Measurements from ENCODE around the gene AQP11. TPM values are rescaled to one million over a fixed set of nuclear protein-coding genes. Genes with fewer than 3 reads are reported as not detected.
"Not testable (repeated sequence)": the region's sequence is repeated elsewhere in the genome, so short reads cannot be mapped to it uniquely, and the experiment has no call there.

AQP11 gene
- total RNA-seq, 1 donor from 2014 or later, result 0.68 TPM

DNA sequence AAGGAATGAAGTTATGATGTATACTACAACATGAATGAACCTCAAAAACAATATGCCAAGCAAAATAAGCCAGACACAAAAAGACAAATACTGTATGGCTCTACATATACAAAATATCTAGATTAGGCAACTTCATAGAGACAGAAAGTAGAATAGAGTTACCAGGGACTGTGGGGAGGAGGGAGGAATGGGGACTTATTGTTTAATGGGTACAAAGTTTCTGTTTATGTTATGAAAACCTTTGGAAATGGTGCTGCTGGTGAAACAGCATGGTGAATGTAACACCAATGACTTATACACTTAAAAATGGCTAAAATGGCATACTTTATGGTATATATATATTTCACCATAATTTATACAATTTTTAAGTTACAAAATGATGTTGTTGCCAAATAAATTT, 4.1 kb downstream of the AQP11 start:
- DNase-seq, result no peak

DNA sequence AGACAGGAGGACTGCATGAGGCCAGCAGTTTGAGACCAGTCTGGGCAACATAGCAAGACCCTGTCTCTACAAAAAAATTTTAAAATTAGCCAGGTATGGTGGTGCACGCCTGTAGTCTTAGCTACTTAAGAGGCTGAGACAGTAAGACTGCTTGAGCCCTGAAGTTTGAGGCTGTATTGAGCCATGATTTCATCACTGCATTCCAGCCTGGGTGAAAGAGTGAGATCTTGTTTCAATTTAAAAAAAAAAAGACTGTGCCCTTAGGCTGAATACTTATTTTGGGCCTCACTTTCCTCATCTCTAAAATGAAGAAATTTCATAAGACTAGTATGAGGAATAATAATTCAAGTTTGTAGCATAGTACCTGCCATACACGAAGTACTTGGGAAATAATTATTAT, 6.9 kb downstream of the AQP11 start:
- no peak for DNase-seq

DNA sequence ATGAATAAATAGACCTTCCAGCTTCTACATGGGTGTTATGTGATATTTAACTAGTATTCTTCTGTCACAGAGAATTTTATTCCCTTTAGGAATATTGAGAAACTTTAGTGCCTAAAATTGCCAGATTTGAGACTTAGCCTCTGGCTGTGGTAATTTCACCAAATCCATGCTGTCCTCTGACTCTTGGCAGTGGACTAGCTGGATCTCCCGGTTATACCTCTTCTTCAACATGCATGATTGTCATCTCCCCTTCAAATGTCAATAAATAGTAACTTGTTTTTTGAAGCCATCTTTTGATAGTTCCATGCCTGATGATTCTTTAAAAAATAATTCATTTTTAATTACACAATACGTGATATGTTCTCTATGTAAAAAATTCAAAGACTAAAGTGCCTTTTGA, 8.4 kb downstream of the AQP11 start:
- no peak for DNase-seq

DNA sequence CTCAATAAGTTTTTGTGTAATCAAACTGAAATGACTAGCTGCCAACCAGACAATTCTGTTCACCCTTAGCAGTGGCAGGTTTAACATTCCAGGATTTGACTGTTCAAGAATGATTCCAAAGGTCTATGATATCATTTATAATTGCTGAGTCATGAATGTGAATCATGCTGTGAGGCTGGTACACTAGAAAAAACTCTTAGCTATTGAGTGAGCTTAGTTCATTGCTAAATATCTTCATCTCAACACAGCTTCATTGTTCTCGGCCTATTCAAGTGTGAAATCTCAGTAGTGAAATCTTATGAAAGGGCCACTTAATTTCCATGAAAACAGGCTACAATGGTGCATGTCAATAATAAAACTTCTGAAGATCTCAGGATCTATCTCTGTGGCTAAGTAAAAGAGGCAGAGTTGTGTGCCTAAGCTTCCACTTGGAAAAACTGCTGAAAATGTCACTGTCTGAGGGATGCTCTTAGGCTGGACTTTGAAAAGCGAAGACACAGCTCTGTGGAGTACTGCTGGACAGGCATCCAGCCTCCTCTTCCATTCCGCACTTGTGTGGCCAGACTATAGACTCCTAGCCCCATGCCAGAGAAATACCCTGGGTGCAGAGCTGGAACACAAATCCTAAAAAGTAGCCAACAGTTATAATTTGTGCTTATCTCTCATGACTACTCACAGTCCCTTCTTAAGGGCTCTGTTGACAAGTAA, 12.8 kb downstream of the AQP11 start:
- peak; percentile 72 for DNase-seq

DNA sequence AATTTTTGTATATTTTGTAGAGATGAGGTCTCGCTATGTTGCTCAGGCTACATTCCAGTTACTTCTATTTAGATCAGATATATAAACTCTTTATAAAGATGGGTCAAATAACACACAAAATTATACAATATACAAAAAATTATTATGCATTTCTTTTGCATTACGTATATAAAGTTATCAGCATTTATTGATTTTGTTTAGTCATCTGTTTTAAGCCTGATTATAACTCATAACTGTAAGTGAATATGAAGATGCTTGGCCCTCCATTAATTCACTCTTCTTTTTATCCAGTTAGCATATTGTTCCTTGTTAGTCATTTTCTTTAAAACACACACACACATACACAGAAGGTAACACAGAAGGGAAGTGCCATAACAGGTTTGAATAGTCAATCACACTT, 14.5 kb downstream of the AQP11 start:
- no peak for DNase-seq

DNA sequence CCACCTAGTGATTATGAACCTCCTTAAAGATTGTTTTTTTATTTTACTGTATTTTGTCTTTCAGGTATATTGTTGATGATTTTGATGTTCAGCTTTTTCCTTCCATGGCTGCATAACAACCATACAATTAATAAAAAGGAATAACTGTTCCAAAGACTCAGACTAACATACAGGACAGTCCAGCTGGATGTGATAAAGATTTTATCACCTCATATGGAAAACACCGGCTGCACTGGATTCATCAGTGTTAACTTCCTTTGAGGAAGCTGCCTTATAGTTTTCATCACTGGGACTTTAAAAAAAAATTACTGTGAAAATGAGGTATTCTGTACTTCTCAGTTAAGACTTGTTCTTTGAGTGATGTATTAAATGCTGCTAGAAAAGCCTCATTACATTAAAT, 19.5 kb downstream of the AQP11 start:
- DNase-seq, result peak; percentile 54

DNA sequence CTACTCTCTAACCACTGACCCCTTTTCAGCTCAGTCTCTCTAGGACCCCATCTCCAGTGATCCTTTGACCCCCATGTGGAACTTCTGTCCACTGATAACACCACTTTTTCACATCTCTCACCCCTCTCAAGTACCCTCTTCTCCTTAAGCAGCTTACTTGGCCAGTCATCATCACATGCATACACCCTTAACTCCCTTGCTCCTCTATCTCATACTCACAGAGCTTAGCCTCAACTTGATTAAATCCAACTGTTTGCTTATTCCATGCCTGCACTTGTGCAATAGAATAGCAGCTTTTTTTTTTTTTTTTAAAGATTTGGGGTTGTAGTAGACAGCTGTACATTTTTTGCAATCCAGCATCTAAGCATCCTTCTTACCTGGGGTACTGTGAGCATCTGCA, 22.2 kb downstream of the AQP11 start:
- no peak for DNase-seq

DNA sequence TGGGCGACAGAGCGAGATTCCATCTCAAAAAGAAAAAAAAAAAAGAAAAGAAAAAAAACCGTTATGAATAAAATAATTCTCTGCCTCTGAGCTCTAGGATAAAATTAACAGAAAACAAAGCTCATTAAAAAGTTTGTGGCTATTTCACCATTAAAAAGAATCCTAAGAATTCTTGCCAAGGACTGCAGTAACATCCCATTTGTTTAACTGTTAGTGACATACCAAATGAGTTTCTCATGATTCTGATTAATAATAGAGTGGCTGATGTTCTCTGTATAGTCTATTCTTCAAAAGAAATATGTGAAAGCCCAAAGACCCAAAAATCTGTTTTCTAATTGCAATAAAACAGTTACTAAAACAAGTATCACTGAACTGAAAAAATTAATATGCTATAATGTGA, 28.1 kb downstream of the AQP11 start:
- no peak for DNase-seq

DNA sequence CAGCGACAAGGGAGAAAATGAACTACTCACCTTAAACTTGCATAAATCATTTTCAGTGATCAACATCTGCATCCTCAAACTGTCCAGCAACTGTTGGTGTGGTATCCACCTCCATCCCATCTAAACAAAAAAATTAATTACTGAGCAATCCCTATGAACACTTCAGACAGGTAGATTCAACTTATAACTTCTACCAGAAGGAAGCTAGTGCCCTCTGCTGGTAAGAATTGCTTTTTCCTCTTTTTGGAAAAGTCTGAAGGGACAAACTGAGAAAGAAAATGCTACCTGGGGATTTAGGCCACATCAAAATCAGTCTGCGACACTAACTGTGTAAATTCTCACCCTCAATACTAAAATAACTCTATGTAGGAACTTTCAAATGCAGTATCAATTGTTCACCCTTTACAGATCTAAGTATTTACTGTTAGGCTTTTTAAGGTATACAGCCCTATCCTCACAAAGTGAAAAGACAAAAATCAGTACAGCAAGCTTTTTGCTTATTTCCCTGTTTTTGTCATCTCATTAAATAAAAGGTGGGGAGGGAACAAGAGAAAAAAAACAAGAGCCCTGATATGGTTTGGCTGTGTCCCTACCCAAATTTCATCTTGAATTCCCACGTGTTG, 29.9 kb downstream of the AQP11 start:
- DNase-seq, result peak; percentile 72

DNA sequence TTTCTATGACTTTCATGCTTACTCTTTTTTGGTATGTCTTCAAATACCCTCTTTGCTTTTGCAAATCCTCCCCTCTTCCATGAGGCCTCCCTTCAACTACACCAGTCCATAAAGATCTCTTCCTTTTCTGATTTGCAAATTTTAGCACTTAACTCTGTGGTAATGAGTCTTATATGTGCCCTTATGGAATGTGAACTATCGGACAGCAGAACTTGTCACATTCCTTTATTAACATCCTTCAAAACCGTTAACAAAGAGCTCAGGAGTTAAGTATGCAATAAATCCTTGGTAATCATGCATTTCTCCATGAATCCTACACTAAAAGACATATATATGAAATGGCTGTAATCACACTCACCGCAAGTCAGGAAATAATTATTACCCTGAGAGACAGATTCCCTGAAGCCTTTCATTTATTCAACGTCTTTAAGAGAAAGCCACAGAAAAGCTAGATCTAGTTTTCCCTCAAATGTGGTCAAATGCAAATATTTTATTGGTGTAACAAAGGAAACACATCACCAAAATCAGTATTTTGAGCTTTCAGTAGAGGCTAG, 40.5 kb downstream of the AQP11 start:
- no peak for DNase-seq

DNA sequence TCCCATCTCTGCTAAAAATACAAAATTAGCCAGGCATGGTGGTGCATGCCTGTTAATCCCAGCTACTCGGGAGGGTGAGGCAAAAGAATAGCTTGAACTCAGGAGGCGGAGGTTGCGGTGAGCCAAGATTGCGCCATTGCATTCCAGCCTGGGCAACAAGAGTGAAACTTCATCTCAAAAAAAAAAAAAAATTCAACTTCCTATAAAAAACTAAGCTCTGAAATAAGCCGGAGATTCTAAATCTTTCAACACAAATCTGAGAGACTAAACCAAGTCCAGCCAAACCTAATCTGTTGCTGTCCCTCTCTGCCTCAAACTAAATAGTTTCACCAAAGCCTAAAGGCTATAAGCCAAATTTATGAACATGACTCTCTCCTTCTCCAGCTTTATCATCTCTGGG, 44.2 kb downstream of the AQP11 start:
- not testable (repeated sequence) for DNase-seq

DNA sequence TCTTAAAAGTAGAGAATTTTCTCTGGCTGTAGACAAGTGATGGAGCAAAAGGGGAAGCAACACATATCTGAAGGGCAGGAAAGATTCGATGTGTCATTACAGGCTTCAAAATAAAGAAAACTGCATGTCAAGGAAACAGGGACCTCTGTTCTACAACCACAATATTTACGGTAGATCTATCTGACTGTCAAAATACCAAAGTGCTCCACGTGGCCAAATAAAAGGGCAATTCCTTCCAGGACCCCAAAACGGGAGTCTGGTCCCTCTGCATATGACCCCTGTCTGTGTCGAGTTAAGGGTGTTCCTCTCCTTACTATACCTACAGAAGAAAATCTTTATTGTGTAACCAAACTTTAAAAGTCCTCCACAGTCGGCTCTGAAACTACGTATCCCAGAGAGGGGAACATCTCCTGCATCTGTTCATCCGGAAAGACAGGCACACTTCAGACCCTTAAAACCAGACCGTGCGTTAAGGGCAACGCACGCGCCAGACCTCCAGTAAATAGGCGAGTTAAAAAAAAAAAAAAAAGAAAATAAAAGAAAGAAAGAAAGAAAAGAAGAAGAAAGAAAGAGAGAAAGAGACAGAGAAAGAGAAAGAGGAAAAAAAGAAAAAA, 47.1 kb downstream of the AQP11 start:
- DNase-seq, result peak; percentile 5

DNA sequence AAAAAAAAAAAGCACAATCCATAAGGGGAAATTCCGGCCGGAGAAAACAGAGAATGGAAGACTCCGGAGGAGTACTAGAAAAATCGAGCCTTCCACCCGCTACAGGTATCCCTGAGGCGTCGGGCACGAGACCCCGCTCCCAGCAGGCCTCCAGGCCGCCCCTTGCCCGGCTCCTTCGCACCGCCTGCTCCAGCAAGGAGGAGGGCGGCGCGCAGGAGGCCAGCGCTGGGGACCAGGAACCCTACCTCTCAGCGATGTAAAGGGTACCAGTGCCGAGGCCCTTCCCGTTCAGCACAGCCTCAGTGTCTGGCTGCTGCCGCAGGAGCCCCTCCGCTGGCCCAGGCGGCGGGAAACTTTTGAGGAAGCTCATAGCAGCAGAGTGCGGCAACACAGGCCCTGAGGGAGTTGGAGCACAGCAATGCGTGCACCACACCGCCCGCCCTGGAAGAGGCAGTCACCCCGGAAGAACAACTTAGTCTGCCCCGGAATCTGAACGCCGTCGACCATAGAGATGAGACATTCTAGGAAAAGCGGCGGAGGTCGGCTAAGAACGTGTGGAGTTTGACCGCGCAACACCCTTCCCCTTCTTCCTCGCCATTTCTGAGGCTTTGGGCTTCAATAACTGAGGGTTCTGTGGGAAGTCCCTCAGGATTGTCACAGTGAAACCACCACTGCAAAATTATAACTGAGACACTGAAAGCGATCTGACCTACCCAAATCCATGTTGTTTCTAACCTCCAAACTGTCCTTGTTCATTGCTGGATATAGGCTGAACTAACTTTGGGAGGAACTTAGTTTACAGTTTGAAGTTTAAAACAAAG, 47.8 kb downstream of the AQP11 start, which contains the start of gene CLNS1A:
Gene CLNS1A (minus strand): TSS at position 450 of the 821 bp plus-strand sequence. CDS start 80 bp downstream, at position 370.
- peak; percentile 90 for DNase-seq

DNA sequence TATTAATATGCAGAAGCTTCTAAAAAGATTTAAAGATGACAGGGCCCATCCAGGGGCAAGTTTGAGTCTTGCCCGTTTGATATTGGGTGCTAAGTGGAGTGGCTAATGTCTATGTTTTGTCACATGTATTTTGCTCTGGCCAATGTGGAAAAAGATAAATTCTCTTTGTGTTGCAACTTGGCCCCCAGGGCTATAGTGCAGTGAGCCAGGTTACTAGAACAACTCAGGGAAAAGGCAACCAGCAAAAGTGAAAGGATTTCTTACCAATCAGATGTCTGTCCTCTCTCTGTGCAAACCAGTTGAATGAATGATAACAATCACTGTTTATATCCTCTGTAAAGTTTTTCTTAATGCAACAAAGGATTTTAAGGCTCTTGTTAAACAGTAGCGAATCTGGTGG, 52.5 kb downstream of the AQP11 start:
- no peak for DNase-seq

DNA sequence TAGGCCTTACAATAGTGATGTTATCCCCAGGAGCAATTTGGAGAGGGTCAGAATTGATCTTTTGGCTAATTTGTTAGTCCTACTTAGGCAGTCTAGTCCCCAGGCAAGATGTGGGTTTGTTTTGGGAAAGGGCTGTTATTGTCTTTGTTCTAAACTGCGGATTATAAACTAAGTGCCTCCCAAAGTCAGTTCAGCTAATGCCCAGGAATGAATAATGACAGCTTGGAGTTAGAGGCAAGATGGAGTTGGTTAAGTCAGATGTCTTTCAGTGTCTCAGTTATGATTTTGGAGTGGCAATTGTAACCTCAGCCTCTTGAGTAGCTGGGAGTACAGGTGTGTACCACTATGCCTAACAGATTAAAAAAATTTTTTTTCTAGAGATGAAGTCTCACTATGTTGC, 55.1 kb downstream of the AQP11 start:
- DNase-seq, result no peak

DNA sequence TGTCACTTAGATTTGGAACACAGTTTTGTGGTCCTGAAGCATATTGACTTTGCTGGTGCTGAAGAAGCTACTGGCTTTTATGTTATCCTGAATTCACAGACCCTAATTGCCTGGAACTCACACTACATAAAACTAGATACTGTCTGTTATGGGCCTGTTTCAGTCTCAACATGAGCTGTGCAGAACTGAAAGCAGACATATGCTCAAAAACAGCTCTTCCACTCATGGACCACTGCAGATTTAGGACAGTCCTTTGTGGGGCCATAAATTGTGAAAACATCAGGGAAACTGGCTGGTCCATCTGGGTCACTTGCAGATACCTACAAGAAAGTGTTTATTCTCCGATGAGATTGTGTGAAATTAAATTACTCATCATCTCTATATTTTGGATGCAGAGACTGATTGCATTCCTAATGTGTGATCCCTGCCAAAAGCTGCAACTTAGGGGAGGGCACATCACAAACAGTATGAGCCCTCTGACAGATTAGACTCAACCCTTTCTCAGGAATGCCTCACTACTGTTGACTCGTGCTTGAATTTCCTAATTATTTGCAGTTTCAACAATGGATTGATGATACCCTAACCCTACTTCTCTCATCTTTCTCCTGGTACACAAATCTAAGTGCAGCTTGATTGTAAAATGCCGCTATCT, 58.0 kb downstream of the AQP11 start:
- DNase-seq, result no peak

DNA sequence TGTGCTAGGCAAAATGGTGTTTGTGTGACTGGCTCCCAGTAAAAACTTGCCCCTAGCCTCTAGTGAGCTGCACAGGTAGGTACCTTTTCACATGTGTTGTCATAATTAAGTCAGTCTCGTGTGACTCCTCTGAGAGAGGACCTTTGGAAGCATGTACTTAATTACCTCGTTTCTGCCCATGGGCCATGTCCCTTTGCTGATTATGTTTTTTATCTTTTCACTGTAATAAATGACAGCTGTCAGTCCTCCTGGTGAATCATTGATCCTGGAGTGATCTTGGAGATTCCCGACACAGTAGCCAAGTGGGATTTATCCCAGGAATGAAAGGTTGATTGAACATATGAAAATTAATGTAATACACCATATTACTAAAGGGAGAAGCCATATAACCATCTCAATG, 60.4 kb downstream of the AQP11 start:
- DNase-seq, result no peak

DNA sequence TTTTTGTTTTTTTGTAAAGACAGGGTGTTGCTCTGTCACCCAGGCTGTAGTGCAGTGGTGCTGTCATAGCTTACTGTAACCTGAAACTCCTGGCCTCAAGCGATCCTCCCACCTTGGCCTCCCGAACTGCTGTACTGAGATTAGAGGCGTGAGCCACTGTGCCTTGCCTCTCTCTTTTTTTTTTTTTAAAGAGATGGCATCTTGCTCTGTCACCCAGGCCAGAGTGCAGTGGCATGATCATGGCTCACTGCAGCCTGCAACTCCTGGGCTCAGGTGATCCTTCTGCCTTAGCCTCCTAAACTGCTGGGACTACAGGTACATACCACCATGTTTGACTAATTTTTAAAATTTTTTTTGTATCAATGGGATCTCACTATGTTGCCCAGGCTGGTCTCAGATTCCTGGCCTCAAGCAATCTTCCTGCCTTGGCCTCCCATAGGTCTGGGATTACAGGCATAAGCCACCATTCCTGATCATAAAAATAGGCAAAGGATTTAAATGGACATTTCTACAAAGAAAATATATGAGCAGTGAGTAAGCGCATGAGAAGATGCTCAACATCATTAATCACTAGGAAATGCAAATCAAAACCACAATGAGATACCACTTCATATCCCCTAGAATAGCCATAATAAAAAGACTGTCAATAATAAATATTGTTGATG, 65.1 kb downstream of the AQP11 start:
- DNase-seq, result no peak

DNA sequence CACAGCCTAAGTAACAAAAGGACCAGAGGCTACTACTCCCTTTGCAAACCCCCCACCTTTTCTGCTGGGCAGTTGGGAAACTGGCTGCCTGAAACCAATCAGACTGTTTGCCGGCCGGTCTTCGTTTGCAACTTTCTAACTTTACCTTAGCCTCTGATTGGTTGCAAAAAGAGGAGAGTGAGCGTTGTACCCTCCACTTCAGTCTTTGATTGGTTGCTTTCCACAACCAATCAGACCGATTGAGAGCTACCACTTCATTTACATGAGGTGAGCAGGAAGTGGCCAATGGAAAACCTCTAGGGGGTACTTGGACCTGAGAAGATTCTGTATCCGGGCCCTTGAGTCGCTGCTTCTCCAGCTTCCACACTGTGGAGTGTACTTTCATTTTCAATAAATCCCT, 66.6 kb downstream of the AQP11 start:
- DNase-seq, result no peak

DNA sequence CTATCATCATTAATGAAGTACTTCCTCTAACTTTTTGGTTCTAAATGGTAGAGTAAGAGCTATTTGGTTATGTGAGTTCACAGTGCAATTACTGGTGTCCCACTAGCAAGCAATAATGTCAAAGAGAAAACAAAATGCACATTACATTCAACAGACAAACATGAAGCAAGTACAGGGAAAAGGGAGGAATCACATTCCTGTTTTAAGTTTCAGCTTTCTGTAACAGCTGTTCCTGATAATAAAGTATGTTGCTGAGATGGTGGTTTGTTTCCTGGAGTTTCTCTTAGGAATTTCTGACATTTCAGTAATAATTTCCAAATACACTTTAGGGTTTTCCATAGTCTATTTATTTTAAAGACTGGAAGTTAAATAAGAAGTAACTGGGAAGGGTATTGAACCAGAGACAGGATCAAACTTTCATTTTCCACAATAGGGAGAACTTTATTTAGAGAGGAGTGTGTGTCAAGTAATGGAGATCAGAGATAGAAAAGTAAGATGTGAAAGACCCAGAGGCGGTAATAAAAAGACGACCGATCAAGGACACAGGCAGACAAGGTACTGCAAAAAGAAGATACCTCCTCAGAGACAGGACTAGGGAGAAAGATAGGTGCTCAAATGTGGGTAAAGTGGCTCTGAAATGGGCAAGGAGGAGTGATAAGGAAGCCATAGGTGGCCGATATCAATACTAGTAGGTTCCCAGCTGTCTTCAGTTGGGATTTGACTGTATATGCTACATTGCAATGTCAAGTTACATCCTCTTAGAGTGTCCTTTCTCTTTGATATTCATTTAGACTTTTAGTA, 68.7 kb downstream of the AQP11 start:
- DNase-seq, result no peak
